ENCODE results near the gene ELAVL3.
A peak's percentile ranks its signal among the peaks of the same experiment; 100 is the strongest.
"Not testable (repeated sequence)": the region's sequence is repeated elsewhere in the genome, so short reads cannot be mapped to it uniquely, and the experiment has no call there.

ELAVL3 gene

DNA sequence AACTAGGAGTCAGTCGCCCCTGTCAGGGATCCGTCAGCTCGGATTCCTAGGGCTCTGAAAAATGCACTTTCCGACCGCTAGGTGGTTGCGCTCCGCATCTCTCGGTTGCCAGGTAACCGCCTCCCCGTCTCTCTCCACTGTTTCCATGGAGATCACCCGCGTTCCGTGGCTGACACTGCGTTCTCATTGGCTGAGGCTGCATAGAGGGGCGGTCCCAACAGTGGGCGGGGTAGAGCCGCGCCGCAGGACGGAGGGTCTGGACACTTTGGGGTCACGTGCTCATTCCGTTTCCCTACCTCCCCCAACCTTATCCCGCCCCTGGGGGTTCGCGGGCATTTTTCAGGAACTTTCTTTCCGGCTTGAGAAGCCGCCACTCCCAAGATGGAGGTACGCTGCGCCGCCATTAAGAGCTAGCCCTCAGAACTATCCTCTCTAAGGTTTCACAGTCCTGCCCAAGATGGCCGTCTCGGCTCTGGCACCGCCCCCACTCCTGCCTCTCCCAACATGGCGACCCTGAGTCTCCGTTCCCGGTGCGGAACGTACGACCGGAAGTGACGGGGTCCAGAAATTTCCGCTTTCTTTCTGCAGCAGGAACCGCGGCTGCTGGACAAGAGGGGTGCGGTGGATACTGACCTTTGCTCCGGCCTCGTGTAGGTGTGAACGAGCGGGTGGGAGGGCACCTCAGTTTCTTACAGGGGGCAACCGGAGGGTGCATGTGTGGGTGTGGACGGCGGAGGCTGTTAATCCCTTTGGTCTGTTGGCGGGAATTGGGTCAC lies 45.6 kb downstream of the ELAVL3 start, which contains the start of the genes ODAD3 and PRKCSH:
Gene ODAD3 (minus strand): TSS at position 65 of the 776 bp plus-strand sequence. CDS start 105 bp downstream, outside the sequence.
Gene PRKCSH (plus strand): TSS at position 579 of the 776 bp plus-strand sequence. CDS start 483 bp downstream, outside the sequence.
- DNase-seq = peak; percentile 100

DNA sequence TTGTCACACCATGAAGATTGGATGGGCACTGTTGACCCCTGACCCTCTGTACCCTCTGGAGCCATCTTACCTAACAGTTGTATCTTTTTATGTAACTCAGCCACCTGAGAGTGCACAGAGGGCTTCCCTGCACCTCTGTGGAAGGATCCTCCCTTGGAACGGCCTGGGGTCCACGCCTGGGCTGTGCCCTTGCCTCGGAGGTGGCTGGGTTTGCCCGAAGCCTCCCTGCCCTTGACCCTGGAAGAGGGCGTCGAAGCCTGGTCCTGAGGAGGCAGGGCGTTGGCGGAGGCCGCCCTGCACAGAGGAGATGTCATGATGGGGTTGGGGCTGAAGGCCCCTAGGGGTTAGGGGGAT lies 46.2 kb downstream of the ELAVL3 start:
- DNase-seq = no peak

DNA sequence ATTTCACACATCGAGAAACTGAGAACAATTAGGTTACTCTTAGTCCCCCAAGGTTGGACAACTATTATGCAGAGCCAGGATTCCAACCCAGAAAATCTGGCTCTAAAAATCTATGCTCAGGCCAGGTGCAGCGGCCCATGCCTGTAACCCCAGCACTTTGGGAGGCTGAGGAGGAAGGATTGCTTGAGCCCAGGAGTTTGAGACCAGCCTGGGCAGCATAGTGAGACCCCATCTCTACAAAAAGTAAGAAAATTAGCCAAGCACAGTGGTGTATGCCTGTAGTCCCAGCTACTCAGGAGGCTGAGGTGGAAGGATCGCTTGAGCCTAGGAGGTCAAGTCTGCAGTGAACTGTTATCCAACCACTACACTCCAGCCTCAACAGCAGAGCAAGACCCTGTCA lies 47.3 kb downstream of the ELAVL3 start:
- DNase-seq = not testable (repeated sequence)

DNA sequence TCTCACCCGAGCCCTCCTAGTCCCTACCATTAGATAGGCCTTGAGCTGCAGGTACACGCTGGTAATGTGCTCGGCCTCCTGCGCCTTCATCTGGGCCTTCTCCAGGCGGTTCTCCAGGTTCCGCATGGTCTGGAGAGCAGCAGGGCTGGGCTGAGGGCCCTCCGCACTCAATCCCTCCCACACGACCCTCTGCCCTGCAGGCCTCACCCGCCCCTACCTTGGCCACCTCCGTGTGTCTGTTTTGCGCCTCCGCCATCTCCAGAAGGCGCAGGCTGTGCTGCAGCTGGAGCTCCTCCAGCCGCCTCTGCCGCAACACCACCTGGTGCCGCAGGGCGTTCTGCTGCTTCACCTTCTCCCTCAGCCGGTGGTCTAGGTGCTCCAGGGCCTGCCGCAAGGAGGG lies 54.2 kb downstream of the ELAVL3 start:
- no peak for DNase-seq

DNA sequence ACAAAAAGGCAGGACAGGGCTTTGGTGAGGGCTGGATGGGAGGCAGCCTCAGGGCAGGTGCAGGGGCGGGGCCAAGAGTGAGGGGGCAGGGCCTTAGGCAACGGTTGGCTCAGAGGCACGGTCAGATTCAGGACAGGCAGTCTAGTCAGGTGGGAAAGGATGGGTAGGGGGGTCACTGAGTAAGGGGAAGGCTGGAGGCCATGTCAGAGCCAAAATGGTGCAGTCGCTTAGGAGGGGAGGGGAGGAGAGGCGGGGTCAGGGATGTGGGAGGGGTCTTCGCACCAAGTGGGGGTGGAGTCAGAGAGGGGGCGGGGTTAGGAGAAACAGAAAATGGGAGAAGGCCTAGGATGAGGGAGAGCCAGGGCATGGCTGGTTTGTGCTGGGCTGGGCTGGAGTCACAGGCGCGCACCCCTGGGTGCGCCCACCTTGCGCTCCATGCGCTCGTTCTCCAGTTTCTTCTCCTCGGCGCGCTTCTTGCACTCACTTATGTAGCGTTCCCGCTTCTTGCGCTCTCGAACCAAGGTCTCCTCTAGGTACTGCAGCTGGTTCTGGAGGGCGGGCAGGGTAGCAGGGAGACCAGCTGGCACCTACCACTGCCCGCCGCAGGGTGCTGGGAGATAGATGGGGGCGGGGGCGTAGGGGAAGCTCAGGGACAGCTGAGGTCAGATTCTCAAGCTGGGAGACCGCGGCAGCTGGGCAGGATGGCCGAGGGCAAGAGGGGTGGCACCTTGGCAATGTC lies 55.0 kb downstream of the ELAVL3 start:
- DNase-seq = no peak

DNA sequence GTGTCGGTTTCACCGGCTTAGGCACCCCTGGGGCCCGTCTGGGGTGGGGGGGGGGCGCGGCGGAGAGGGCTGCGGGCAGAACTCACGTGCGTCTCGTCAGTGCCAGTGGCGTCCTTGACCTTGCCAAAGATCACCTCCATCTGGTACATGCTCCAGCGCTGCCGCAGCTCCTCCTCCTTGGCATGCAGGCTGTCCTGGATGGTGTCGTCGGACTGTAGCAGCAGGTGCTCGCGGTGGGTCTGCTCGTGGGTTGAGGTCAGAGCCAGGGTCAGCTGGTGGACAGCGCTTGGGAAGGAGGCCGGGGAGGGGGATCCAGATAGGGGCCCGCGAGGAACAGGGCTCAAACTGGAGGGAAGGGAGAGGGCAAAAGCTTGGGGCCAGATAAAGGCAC lies 57.1 kb downstream of the ELAVL3 start:
- no peak for DNase-seq

DNA sequence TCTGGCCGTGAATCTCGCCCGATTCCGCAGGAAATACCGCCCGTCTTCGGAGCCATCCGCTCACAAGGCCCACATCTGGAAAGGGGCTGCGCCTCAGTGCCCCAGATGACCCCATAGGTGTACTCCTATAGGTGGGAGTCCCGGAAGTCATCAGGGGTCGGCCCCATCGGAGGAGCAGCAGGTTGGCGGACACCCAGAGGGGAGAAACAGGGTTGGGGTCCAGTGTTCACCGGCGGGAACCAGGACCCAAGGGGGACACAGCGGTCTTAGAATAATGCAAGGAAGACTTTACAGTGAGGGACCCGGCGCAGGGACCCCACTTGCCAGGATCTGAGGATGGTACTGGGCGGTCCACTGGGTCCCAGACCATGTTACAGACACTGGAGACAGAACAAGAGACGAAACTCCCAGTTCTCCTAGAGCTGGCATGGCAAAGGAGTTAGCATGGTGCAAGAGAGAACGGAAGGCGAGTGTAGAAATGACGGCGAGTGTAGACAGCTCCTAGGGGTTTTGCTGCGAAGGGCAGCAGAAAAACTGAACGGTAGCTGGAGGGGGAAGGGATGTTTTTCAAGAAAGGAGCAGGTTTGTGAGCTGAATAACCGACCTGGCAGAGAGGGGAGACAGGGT lies 57.6 kb downstream of the ELAVL3 start:
- DNase-seq = no peak

DNA sequence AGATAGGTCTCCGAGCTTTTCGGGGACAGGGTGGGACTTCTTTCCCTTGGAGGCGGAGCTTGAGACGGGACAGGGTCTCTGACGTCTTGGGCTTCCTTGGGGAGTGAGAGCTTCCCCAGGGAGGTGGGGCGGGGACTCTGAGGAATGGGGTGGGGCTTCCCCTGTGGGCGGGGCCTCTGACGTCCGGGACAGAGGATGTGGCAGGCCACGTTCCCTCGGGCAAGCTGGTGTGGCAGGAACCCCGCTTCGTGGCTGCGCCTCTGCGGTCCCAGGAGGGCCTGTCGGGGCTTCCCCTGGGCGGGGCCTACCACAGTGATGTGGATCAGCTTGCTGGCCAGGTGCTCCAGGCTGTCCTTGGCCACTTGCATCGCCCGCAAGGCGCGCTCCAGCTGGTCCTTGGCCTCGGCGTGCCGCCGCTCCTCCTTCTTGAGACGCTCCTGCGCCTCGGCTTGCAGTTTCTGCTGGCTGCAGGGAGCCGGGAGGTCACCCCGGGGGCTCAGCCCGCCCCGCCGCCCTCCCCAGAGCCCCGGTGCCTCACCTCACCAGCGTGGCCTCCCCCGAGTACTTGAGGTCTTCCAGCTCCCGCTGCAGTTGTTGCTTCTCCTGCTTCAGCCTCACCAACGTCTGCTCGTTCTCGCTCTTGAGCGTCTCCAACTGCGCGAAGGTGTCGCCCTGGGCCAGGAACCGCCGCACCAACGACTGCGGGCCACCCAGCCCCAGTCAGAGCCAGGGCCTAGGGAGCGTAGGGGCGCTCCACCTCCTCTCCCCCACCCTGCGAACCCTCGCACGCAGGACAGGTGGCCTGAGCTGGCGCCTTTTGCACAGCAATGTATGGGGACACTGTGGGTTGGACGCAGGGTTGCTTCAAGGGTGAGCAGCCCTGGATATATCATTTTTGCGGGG lies 58.4 kb downstream of the ELAVL3 start:
- no peak for DNase-seq

DNA sequence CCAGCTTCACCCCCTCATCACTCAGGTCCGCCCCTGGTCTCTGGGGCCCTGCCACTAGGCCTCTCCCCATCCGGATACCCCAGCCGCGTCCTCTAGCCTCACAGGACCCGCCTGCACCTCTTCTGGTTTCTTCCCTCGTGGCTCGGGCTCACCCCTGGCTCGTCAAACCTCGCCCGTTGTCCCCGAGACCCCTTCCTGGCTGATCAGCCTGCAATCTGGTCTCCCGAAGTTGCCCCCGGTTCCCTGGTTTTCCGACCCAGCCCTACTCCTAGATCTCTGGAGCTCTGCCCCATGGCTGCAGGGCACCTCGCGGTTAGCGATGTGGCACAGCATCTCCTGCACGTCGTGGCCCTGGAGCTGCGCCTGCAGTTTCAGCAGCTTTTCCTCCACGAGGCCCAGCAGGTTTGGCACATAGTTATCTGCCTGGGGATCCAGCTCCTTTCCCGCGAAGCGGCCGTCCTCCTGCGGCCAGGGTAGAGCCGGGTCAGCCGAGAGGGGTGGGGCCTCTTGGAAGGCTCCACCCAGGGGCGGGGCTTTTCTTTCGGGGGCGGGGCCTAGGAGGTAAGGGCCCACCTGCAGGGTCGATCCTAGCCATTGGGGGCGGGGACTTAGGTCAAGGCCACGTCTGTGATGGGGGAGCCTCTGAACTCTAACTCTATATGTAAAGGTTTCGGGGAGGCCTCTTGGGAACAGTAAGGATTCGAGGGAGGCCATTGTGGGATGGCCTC lies 59.3 kb downstream of the ELAVL3 start:
- no peak for DNase-seq

DNA sequence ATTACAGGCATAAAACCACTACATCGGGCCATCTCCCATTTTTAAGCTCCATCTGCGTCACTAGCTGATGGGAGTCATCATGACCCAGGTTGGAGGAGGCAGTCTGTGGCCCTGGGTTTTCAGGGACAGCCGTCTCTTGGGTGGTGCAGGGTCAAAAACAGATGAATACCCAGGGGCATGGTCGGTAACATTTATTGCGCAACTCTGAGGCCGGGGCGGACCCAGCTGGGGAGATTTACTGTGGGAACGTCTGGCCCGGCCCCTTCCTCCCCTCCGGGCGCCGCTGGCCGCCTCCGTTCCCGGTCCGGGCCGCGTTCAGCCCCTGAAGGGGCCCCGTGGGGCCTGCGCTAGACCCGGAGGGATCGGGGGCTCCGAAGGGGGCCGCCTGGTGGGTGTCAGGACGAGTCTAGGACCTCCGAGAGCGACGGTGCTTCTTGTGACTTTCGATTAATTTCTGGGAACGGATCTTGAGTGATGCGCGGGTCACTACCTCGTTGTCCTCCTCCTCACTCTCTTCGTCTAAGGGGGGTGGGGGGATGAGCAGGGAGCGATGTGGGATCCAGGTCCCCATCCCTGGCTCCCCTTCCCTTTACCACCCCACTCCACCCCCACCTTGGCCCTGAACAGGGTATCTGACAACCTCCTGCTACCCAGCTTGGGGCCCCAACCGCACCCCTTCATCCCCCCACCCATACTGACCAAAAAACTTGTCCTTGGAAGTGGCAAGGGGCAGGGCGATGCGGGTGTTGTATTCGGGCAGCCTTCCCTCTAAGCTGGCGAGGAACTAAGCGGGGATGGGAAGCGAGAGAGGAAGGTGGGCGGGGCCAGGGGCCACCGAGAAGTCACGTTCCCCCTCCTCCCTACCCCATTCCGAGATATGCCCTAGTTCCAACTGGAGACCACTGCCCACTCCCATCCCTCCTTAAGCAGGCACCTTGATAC lies 60.1 kb downstream of the ELAVL3 start:
- peak; percentile 17 for DNase-seq

DNA sequence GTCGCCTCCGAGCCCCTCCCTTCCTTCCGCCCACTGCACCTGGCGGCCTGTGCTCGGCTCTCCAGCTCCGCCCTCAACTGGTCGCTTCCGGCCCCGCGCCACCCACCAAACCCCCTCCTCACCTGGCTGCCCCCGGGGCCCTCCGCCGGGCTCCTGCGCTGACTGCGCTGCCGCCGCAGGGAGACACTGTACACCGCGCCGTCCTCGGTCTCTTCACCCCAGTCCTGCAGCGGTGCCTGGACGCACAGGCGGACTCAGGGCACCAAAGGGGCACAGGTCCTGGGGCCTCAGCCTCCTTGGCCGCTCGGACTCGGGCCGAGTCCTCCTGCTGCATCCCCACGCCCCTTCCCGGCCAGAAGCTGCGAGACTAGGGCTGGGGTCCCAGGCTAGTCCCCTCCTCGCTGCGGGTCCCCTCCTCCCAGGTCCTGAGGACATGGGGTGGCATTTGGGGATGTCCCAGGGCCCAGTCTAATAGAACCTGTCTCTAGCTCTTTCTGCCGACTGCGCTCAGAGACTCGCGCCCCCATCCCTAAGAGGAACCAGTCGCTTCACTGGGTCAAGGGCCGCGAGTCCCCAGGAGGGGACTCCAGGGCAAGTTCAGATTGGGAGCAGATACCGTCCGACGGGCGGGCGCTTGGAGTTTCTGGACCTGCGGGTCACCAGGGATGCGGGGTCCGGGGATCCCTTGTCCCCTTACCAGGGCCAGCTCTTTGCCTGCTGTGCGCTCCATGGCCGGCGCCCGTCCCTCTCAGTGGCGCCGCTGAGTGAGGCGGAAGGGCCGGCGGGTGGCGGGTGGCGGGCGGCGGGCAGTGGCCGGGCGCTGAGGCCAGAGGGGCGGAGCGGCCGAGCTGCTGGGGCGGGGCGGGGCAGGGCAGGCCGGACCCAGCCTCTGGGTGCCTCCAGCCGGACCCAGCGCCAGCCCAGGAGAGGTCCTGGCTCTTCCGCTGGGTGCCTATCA lies 62.0 kb downstream of the ELAVL3 start, which contains the start of gene RGL3:
Gene RGL3 (minus strand): TSS at position 766 of the 958 bp plus-strand sequence. CDS start 36 bp downstream, at position 730.
- peak; percentile 10 for DNase-seq

DNA sequence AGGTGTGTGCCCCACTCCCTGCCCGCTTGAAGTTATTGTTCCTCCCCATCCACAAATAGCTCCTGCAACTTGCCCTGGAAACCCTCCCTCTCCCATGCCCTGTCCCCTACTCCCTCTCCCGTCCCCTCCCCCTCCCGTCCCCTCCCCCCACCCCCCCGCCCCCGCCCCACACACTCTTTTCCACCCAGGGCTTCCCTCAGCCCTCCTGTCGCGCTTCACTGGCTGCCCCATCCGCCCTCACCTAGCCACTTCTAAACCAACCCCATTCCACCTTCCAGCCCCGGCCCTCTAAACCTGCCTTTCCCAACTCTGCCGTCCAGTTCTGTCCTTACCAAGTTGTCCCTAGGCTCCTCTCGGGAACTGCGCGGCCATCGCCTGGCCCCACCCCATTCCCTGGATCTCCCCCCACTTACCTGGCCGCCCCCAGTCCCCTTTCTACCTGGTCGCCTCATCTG lies 62.7 kb downstream of the ELAVL3 start:
- no peak for DNase-seq

DNA sequence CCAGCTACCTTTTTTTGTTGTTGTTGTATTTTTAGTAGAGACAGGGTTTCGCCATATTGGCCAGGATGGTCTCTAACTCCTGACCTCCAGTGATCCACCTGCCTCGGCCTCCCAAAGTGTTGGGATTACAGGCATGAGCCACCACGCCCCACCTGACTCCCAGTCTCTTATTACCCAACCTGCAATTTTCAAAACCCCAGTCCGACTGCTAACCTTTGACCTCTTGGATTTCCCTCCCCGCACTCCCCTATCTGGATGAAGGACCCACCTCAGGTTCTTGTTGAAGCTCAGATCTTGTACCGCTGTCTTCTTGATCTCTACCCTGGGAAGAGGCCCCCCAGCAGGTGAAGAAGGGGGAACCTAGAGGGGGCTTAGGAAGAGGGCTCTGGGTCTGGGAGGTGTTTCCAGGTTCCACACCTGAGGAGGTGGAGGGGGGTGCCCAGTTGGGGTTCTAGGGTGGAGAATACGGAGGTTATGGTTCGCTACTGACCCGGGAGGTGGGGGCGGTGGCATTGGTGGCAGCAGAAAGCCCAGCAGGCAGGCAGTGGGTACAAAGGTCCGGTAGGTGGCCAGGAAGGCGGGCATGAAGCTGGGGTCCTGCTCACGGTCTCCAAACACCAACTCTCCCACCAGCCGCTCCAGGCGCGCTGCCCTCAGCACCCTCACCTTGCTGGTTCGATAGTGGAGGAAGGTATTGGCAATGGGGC lies 64.3 kb downstream of the ELAVL3 start:
- DNase-seq = no peak

DNA sequence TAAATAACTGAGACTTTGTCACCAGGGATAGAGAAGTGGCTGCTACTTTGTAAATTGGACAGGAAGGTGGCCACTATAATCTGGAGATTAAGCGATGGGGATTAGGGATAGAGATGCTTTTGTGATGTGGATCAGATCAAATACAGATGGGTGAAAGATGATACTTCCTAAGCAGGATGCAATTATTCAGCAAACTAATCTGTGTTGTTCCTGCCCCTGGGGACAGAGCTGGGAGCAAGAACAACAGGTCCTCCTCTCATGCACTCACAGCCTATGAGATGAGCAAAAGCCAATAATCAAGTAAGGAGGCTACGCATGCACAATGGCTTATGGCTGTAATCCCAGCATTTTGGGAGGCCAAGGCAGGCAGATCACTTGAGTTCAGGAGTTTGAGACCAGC lies 66.3 kb downstream of the ELAVL3 start:
- DNase-seq = no peak

DNA sequence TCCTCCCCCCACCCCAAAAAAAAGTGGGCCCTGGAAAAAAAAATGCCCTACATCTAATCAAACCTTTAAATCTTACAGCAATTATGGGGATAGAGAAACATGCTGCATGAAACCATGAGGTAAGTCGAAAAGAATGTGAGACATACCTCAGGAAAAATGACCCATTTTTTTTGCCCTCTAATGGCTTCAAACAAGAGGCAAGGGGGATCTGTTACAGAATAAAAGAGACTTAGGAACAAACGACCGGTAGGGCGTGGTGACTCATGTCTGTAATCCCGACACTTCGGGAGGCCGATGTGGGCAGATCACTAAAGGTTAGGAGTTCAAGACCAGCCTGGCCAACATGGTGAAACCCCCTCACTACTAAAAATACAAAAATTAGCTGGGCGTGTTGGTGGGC lies 70.2 kb downstream of the ELAVL3 start:
- DNase-seq = no peak

DNA sequence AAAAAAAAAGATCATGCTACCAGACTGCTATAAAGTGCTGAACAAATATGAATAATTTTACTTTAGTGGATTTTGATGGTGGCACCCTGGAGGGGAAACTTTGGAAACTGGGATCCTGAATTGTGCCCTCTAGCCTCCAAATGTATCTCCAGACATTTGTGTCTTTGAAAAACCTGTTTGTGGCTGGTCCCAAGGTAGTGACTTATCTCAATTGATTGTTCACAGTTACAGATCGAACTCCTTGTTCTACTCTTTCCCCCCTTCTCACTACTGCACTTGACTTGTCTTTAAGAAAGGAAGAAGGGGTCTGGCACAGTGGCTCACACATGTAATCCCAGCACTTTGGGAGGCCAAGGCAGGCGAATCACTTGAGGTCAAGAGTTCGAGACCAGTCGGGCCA lies 72.3 kb downstream of the ELAVL3 start:
- DNase-seq = no peak

DNA sequence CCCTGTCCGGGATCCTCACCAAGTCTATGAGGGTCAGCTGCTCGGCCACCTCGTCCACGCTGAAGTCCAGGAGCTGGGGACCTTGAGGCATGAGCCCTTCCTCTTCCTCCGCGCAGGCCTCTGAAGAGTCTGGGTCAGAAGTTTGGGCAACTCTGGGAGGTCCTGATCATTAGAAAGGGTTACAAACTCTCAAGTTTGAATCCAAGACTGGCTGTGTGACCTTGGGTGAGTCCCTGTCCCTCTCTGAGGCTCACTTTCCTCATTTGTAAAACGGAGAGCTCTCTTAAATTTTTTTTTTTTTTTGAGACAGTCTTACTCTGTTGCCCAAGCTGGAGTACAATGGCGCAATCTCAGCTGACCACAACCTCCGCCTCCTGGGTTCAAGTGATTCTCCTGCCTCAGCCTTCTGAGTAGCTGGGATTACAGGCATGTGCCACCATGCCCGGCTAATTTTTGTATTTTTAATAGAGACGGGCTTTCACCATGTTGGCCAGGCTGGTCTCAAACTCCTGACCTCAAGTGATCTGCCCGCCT lies 74.1 kb downstream of the ELAVL3 start:
- not testable (repeated sequence) for DNase-seq

Data from midbrain (tissue), 1 donor.